Upper lobe of left lung (tissue), 4 donors: Measurements from ENCODE around the gene ASB15.

Source experiments
- CTCF ChIP-seq, 6 experiments: fragments of 450-650 bp in 4 of 6; fragments of 200-600 bp in 2 of 6; sonication (generic) in 2 of 6; IDR thresholded peaks; one replicate each; pipeline ENCODE4 v1.5.1; 2016 to 2019; ENCODE audit warnings: antibody characterized with exemption in 6 of 6
- POLR2A ChIP-seq, 4 donors: fragments of 450-650 bp; IDR thresholded peaks; one replicate each; pipeline ENCODE4 v1.5.1; 2016 to 2017; ENCODE audit warnings: antibody characterized with exemption in 4 of 4, mild to moderate bottlenecking in 2 of 4
- POLR2AphosphoS5 ChIP-seq, 2 donors: sonication (generic); formaldehyde crosslinking; IDR thresholded peaks; one replicate each; pipeline ENCODE4 v1.5.1; 2017; ENCODE audit warnings: antibody characterized with exemption in 2 of 2

DNA sequence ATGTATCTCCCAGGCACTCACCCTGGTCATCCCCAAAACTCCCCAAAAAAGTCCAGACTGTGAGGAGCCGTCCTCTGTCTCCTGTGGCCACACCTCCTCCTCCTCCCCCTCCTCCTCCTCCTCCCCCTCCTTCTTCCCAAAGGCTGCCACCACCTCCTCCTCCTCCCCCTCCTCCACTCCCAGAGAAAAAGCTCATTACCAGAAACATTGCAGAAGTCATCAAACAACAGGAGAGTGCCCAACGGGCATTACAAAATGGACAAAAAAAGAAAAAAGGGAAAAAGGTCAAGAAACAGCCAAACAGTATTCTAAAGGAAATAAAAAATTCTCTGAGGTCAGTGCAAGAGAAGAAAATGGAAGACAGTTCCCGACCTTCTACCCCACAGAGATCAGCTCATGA is 61.1 kb downstream of the ASB15 start:
- no peak for TF ChIP-seq POLR2AphosphoS5 (IDR thresholded peaks at IDR 0.05)
- no peak for TF ChIP-seq CTCF (IDR thresholded peaks at IDR 0.05)
- TF ChIP-seq POLR2A (IDR thresholded peaks at IDR 0.05): no peak
